NCI-H1105 treated with DMSO at 0.1 percent for 48 hours (cell line): ENCODE results near the gene GFOD2.

ENCODE experiments used
- DNase-seq: peaks from one replicate; lab custom pipeline; 2025; lab: John Stamatoyannopoulos, UW

Gene GFOD2

DNA sequence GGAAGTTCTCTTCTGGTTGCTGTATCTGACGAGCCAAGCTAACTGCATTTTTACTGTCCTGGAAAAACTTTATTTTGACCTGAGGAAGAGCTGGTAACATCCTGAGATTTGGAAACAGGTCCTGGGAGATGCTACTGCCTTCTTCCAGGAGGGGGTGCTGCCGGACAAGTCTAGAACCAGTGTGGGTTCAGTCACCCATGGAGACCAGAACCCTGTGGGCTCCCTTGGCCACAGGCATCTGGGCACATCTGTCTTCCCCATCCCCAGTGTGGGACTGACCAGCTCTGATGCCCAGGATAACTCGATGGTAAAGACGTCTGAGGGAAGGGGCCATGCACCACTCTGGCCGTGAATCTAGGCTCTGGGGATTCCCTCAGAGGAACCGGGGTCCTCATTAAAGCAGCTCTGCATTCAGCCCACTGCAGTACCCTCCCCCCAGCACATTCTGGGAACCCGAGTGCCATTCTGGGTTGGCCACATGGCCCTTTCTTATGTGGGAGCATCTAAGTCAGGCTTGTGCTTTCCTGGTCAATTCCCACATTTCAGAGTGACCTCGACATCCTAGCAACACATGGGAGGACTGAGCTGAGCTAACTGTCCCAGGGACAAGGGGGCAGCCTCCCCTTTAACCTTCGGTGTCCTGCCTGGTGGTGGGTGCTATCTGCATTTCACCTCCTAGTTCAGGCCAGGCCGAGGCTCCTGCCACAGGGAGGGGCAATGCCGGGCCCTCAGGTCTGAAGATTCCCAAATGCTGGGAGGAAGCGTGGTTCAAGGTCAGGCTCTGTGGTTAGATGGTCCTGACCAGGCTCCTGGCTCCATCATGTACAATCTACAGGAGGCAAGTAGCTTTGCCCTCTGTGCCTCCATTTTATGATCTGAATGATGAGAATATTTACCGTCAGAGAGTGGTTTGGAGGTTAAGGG is 46.1 kb downstream of the GFOD2 start:
- DNase-seq = no peak

DNA sequence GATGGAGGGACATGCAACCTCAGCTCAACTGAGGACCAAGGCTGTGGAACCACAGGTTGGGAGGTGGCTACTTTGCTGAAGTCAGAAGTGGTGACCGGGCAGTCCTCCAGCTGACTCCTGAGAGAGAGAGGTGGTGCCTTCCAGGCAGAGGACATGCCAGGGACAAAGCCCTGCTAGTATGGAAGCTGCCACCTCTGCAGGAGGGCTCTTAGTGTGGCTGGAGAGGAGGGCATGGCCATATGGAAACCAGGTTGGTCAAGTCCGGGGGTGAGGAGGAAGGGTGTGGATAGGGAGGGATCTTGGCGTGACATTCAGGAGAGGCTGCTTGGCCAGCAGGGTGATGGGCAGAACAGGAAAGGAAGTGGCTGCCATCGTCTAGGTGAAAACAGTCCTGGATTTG is 46.8 kb downstream of the GFOD2 start:
- no peak for DNase-seq

DNA sequence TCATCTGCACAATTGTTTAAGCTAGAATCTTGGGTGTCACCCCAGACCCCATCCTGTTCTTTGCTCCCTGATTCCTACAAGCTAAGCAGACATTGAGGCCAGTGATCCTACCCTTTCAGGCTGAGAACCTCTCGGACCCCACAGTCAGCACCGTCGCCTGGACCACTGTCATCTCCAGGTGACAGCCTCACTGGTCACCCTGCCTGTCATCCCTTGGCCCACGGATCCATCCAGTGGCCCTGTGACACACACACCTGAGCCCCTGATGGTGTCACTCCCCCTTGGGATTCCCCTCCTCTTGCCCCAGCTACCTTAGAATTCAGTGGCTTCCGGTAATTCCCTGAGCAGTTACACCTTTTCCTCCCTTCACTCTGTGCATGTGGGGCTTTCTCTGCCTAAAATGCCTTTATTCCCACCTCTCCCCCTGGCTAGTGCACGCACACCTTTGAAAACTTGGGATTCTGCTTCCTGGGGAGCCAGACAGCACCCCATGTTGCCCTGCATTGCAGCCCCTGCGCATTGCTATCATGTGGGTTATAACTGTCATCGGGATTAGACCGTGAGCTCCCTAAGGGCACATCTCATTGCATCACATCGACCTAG is 49.5 kb downstream of the GFOD2 start:
- DNase-seq = no peak

DNA sequence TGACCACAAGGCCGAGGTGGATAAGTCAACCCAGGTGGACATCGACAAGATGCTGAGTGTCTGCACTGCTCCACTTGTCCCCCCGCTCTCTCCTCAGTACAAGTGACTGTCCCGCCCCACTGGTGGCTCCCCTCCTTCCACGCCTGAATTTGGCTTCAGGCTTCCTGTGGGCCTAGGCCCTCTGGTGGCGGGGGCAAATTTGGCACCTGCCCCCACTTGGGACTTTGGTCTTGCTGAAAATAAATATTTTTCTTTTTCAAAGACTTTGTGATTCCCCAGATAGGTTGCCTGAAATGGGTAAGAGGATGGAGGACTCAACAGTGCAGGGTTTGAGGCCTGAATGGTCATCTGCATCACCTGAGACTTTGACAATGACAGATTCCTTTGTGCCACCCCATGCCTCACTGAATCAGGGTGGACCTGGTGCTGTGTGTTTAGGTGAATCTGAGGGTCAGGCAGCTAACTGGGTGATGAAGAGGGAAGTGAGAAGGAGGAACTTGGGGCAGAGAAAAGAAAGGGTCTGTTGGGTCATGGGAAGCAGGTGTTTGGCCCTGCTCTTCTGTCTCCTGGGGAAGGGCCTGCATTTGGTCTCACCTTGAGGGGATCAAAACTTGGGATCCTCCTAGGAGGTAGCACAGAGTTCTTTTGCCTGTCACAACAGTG is 50.5 kb downstream of the GFOD2 start:
- DNase-seq = no peak

- peak; percentile 62 for DNase-seq
Measured at GRCh38 chr16:67667817-67668494, 51.2 kb downstream of the GFOD2 start.

DNA sequence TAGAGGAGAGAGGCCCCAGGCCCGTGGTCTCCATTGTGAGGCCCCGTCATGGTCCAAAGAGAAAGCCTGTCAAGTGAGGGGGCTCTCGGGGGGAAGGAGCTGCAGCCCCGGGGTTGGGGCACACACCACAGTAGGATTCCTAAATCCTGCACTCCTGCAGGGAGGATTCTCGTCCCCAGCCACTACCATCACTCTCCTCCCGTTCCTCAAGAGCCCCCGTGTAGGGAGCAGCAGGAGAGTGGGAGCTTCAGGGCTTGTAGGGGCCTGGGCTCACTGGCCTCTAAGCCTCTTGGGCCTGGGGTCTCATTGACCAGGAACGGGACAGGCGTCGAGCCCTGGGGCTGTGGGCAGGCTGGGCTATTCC is 51.7 kb downstream of the GFOD2 start:
- no peak for DNase-seq

GRCh38 chr16:67666559-67667452 is 52.3 kb downstream of the GFOD2 start, which contains the start of the genes C16orf86 and ENKD1:
TSS of gene C16orf86 (plus strand) at chr16:67666814. CDS start at chr16:67666971, 157 bp downstream.
TSS of gene ENKD1 (minus strand) at chr16:67666750. CDS start at chr16:67666442, 308 bp downstream.
- DNase-seq = peak; percentile 59

DNA sequence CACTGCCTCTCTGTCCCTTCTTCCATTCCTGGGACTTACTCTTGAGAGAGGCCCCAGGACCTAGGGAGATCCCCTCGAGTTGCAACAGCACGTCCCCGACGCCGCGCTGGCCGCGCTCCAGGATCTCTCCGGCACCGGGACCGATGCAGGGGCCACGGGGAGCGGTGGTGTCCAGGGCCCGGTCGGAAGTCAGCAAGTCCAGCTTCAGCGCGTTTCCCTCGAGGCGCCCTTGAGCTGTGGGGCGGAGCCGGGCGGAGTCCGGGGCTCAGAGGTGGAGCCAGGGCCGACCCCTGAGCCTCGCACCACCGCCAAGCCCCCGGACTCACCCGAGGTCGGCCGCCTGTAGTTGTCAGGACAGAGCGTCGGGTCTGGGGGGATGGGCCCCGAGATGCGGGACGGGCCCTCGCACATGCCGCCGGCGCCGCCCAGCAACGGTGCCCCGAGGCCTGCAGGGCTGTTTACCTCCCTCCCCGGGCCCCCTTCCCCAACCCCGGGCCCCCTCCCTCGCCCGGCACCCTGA is 53.0 kb downstream of the GFOD2 start:
- DNase-seq = no peak

DNA sequence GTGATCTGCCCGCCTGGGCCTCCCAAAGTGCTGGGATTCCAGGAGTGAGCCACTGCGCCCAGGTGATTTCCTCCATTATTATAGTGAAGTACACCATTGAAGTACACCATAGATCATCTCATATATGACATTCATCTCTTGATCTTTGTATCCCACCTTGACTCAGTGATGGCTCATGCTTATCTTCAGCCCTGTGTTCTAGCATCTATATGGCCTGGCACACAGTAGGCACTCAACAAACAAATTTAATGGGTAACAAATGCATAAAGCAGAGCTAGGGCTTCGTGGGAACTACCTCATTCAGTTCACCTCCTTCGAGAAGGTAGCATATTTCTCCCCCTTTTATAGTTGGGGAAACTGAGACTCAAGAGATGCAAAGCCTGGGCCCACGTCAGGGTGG is 53.5 kb downstream of the GFOD2 start:
- no peak for DNase-seq

DNA sequence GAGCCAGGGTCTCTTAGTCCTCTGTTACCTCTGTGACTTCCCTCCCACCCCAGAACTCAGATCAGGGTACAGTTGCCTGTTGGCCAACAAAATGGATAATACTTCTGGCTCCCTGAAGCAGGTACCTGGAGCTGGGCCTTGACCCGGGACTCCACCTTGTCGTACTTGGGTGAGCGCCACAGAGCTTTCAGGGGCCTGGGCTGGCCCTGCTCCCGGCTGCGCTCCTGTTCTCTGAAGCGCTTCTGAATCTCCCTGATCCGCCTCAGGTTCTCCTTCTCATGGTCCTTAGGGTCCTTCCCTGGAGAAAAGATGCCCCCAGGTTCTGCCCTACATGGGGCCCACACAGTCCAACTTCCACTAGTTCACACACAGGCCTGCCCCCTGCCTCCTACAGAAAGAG is 54.2 kb downstream of the GFOD2 start:
- no peak for DNase-seq

GRCh38 chr16:67664258-67664657 is 54.9 kb downstream of the GFOD2 start:
- DNase-seq = no peak

GRCh38 chr16:67663877-67664222 is 55.3 kb downstream of the GFOD2 start:
- no peak for DNase-seq

DNA sequence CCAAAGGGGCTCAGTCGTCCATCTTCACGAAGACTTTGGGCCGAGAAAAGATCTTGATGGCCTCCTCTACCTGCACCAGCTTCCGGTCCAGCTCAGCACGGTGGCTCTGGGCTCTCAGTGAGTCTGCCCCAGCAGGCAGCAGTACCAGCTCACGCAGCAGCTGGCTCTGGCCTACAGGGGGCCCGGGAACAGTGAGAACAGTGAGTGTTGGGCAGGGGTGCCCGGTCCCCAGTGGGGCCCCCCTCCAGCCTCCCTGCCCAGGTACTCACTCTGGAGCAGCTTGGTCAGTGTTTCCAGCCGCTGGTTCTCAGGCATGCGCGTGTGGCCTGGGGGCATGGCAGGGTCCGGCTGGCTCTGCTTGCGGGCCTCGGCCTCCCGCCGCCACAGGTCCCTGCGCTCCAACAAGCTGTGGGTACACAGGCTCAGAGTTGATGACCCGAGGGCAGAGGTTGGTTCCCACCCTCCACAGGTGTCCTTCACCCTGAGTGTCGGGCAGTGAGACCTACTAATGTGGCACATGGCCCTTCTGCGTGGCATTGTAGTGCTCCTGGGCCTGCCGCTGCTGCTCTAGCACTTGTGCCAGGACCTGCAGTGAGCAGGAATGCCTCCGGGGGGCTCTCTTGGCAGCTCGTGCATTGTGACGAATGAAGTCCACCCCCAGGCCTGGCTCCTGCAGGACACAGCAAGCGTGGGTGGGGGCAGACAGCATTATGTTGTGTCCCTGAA is 55.8 kb downstream of the GFOD2 start:
- no peak for DNase-seq

GRCh38 chr16:67662653-67663010 is 56.5 kb downstream of the GFOD2 start:
- DNase-seq = no peak

DNA sequence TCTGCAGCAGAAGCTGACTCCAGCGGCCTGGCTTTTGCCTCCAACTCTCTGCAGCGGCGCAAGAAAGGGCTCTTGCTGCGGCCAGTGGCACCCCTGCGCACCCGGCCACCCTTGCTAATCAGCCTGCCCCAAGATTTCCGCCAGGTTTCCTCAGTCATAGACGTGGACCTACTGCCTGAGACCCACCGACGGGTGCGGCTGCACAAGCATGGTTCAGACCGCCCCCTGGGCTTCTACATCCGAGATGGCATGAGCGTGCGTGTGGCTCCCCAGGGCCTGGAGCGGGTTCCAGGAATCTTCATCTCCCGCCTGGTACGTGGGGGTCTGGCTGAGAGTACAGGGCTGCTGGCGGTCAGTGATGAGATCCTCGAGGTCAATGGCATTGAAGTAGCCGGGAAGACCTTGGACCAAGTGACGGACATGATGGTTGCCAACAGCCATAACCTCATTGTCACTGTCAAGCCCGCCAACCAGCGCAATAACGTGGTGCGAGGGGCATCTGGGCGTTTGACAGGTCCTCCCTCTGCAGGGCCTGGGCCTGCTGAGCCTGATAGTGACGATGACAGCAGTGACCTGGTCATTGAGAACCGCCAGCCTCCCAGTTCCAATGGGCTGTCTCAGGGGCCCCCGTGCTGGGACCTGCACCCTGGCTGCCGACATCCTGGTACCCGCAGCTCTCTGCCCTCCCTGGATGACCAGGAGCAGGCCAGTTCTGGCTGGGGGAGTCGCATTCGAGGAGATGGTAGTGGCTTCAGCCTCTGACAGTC is 57.0 kb downstream of the GFOD2 start:
- no peak for DNase-seq

GRCh38 chr16:67661101-67661761 is 57.9 kb downstream of the GFOD2 start:
- DNase-seq = peak; percentile 15

GRCh38 chr16:67660564-67661028 is 58.5 kb downstream of the GFOD2 start, which contains the start of gene PARD6A:
TSS of gene PARD6A (plus strand) at chr16:67660960. CDS start at chr16:67661039, 79 bp downstream.
- DNase-seq = peak; percentile 85

DNA sequence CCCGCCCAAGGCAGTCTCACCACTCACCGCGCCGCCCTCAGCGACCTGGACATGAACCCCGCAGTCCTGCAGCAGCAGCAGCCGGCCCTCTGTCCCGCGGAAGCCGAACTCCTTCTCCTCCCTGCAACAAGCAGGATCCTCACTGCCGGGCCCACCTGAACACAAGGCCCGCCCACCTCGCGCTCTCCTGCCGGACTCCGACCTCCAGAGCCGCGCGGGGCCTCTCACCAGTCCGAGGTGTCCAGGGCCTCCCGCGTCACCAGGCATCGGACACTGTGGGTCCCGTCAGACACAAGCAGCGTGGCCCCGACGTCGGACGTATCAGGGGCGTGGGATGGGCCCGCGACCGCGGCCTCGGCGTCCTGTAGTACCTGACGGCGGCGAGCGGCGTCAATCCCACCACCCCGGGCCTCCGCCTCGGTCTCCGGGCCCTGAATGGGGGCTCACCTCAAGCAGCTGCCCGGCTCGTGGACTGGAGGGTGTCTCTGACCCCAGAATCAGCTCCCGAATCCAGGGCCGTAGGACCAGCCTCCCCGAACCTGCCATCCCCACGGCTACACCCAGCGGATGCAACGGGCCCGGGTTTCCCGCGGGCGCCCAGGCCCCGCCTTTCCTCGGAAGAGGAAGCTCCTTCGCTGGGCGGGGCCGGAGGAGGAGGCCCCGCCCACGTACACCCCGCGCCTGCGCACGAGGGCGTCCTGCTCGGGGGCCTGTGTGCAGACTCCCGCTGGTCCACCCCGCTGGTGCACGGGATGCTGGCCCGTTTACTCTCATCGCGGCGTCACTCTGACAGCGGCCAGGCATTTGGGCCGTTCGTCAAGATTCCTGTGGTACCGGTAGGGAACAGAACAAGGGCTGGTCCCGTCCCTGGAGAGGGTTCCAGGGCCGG is 59.2 kb downstream of the GFOD2 start, which contains the start of gene ACD:
Gene ACD (minus strand): TSS at position 586 of the 889 bp plus-strand sequence. CDS start 40 bp downstream, at position 546.
- peak; percentile 60 for DNase-seq
